Nephron (organoid): ENCODE results near the gene ACCS.

Experiments
- H3K27ac Mint-ChIP-seq, 3 experiments: 2 replicates each; pipeline ENCODE4 v1.8.0; 2020; ENCODE audit warnings: mixed read lengths in 3 of 3, mild to moderate bottlenecking in 2 of 3, moderate library complexity in 1 of 3
- H3K27me3 Mint-ChIP-seq: 2 replicates; pipeline ENCODE4 v1.8.0; 2021; ENCODE audit warnings: low read depth, mild to moderate bottlenecking, moderate library complexity, mixed read lengths
- H3K36me3 Mint-ChIP-seq: 2 replicates; pipeline ENCODE4 v1.8.0; 2020; ENCODE audit warnings: low read depth, mixed read lengths
- H3K4me1 Mint-ChIP-seq: 2 replicates; pipeline ENCODE4 v1.8.0; 2020; ENCODE audit warnings: mixed read lengths
- H3K4me3 Mint-ChIP-seq, 3 experiments: 2 replicates each; pipeline ENCODE4 v1.8.0; 2020; ENCODE audit warnings: mild to moderate bottlenecking in 3 of 3, mixed read lengths in 3 of 3, moderate library complexity in 2 of 3
- H3K9me3 Mint-ChIP-seq: 2 replicates; pipeline ENCODE4 v1.8.0; 2020; ENCODE audit warnings: mixed read lengths
- TF ChIP-seq, protein P1 (sequence below), 3 experiments: fragments of 200-600 bp; sonication (generic); IDR thresholded peaks; one replicate each; pipeline ENCODE4 v1.5.0; 2021; ENCODE audit warnings: antibody characterized with exemption in 3 of 3; ENCODE audit not compliant: unreplicated experiment in 3 of 3

The ACCS gene

DNA sequence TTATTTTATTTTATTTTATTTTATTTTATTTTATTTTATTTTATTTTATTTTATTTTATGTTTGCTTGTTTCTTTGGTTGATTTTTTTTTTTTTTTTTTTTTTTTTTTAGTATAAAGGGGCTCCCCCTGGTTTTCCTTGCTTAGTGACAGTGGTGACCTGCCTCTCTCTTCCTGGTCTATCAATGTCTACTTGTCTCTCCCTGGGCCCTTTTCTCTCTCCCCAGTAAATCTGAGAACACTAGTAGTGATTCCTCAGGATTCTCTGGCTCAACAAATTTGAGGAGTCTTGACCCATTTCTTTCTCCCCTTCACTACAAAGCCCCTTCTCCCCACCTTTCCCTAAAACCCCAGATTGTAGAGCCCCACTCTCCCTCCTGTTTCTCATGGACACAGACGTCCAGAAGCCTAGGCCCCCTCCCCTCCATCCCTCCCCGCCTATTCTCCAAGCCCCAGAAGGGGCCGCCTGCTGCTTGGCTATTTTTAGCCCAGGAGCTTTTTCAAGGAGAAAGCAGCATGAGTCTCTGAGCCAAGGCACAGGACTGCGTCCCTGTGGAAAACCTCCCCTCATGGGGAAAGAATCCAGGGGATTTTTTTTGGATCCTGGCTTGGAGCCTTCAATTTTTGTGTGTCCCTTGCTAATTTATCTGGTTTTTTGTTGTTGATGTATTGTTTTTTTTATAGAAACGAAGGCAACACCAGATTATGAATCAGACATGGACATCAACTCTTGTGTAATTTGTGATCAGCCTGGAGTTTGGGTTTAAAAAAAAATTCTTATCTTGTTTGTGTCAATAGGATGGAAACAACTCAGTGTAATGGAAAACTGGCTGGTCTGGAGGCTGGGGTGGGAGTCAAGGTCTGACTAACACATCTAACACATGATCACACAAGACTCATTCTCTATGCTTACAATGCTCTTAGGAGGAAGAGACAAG, 35.8 kb upstream of the ACCS start:
- Mint-ChIP-seq H3K4me1 (peaks cover 39% of the 10 kb centered on the region), H3K9me3 (peaks cover 13% of the 10 kb centered on the region), H3K27ac (peak overlapping the region; percentile 86 to 96 (median 91)), H3K36me3 (no peaks in the 10 kb centered on the region), H3K27me3 (peaks cover 12% of the 10 kb centered on the region), H3K4me3 (peak overlapping the region in 1 of 3 experiments; percentile 48)
- TF ChIP-seq, protein P1, sequence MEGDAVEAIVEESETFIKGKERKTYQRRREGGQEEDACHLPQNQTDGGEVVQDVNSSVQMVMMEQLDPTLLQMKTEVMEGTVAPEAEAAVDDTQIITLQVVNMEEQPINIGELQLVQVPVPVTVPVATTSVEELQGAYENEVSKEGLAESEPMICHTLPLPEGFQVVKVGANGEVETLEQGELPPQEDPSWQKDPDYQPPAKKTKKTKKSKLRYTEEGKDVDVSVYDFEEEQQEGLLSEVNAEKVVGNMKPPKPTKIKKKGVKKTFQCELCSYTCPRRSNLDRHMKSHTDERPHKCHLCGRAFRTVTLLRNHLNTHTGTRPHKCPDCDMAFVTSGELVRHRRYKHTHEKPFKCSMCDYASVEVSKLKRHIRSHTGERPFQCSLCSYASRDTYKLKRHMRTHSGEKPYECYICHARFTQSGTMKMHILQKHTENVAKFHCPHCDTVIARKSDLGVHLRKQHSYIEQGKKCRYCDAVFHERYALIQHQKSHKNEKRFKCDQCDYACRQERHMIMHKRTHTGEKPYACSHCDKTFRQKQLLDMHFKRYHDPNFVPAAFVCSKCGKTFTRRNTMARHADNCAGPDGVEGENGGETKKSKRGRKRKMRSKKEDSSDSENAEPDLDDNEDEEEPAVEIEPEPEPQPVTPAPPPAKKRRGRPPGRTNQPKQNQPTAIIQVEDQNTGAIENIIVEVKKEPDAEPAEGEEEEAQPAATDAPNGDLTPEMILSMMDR (IDR thresholded peaks at IDR 0.05; ENCODE audit: unreplicated experiment in 3 of 3) = no peak

DNA sequence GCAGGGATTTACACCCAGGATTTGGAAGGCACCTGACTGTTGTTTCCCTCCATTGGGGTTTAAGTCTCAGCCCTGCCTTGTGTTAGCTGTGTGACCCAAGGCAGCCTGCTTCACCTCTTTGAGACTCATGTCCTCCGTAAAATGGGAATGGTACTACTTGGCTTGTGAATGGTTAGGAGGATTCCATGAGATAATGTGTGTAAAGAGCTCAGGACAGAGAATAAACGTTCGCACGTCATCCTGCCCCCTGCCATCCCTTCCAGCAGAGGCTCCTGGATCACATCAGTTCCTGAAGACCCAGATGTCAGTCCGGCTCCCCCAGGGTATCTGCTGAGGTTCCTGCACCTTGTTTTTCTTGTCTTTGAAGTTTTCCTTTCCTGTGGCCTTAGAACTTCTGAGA, 35.1 kb upstream of the ACCS start:
- Mint-ChIP-seq H3K27me3 (peaks cover 12% of the 10 kb centered on the region), H3K4me1 (peaks cover 39% of the 10 kb centered on the region), H3K36me3 (no peaks in the 10 kb centered on the region), H3K4me3 (peak overlapping the region in 1 of 3 experiments; percentile 48), H3K9me3 (peaks cover 11% of the 10 kb centered on the region), H3K27ac (peak overlapping the region; percentile 86 to 96 (median 91))
- TF ChIP-seq, protein P1 (IDR thresholded peaks at IDR 0.05; ENCODE audit: unreplicated experiment in 3 of 3) = no peak

- TF ChIP-seq, protein P1 (IDR thresholded peaks at IDR 0.05; ENCODE audit: unreplicated experiment in 3 of 3) = no peak
- Mint-ChIP-seq H3K4me1 (peaks cover 39% of the 10 kb centered on the region), H3K36me3 (no peaks in the 10 kb centered on the region), H3K4me3 (no peak overlapping the region), H3K27me3 (peaks cover 12% of the 10 kb centered on the region), H3K9me3 (peaks cover 7% of the 10 kb centered on the region), H3K27ac (peak overlapping the region in 2 of 3 experiments; percentile 25 to 96)
Observed at GRCh38 chr11:44031549-44031948, 34.5 kb upstream of the ACCS start.

GRCh38 chr11:44032299-44033085, 33.6 kb upstream of the ACCS start:
- TF ChIP-seq, protein P1 (IDR thresholded peaks at IDR 0.05; ENCODE audit: unreplicated experiment in 3 of 3) = no peak
- H3K9me3 Mint-ChIP-seq = no peaks in the 10 kb centered on the region
- peaks cover 17% of the 10 kb centered on the region for H3K27me3 Mint-ChIP-seq
- peak overlapping the region in 2 of 3 experiments; percentile 32 to 96 for H3K27ac Mint-ChIP-seq
- no peak overlapping the region for H3K4me3 Mint-ChIP-seq
- peaks cover 44% of the 10 kb centered on the region for H3K4me1 Mint-ChIP-seq
- no peaks in the 10 kb centered on the region for H3K36me3 Mint-ChIP-seq

DNA sequence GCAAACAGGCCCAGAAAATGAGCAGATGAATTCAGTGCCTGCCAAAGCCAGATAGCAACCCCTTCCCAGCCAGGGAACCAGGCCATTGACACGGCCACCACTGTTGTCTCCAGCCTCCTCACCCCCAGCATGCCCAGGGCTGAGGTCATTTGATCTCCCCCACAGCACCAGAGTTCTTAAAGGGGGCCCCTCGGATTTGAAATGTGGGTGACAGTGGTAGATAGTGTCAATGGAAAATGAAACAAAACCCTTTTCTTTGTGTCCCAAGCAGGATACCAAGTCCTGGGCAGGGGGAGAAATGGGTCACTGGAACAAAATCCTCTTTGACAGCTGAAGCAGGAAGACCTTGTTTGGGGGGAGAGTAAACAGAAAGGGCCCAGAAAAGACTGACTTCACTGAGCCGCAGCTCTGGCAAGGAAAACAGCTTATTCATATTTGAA, 32.6 kb upstream of the ACCS start:
- Mint-ChIP-seq H3K9me3 (no peaks in the 10 kb centered on the region), H3K27me3 (peaks cover 24% of the 10 kb centered on the region), H3K27ac (peak overlapping the region in 1 of 3 experiments; percentile 96), H3K36me3 (no peaks in the 10 kb centered on the region), H3K4me3 (no peak overlapping the region), H3K4me1 (peaks cover 45% of the 10 kb centered on the region)
- TF ChIP-seq, protein P1 (IDR thresholded peaks at IDR 0.05; ENCODE audit: unreplicated experiment in 3 of 3) = no peak
